Left renal pelvis (tissue), 4 donors: ENCODE results near the gene BMP7. TPM values are rescaled to one million over a fixed set of nuclear protein-coding genes. Genes with fewer than 3 reads are reported as not detected.

Experiments
- DNase-seq, 4 donors: peaks; one replicate each; pipeline ENCODE4 v3.0.0-alpha.2; 2013; ENCODE audit warnings: low read depth in 4 of 4, low spot score in 3 of 4
- polyA plus RNA-seq, 4 donors: library from polyadenylated mRNA; unstranded; fragments of 120-200 nt; gene quantifications; one replicate each; pipeline ENCODE4 v1.2.1, GENCODE V29; 2013; ENCODE audit not compliant: insufficient read length in 4 of 4

The BMP7 gene
- 10 to 100 TPM; 42.7 to 90.7 (median 72.7) TPM for polyA plus RNA-seq

GRCh38 chr20:57266291-57267157 is at the start of gene BMP7:
TSS of gene BMP7 (minus strand) at chr20:57266641. CDS start at chr20:57266122, 519 bp downstream.
- no peak for DNase-seq

DNA sequence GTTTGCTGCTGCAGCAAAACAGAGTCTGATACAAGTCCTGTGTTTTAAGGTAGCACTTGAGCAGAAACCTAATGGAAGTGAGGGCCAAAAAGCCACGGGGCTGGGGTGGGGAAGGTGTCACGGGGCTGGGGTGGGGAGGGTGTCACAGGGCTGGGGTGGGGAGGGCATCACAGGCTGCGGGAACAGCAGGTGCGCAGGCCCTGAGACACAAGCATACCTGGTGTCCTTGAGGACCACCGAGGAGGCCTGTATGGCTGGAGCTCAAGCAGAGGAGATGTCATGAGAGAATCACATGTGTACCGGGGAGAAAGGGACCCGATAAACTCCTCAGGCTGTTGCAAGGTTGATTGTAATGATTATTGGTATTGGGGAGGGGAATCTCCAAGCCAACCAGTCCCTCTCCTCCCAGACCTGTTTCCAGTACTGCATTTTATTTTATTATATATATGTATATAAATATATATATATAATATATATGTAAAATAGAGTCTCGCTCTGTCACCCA is 49.6 kb upstream of the BMP7 start:
- DNase-seq: no peak

DNA sequence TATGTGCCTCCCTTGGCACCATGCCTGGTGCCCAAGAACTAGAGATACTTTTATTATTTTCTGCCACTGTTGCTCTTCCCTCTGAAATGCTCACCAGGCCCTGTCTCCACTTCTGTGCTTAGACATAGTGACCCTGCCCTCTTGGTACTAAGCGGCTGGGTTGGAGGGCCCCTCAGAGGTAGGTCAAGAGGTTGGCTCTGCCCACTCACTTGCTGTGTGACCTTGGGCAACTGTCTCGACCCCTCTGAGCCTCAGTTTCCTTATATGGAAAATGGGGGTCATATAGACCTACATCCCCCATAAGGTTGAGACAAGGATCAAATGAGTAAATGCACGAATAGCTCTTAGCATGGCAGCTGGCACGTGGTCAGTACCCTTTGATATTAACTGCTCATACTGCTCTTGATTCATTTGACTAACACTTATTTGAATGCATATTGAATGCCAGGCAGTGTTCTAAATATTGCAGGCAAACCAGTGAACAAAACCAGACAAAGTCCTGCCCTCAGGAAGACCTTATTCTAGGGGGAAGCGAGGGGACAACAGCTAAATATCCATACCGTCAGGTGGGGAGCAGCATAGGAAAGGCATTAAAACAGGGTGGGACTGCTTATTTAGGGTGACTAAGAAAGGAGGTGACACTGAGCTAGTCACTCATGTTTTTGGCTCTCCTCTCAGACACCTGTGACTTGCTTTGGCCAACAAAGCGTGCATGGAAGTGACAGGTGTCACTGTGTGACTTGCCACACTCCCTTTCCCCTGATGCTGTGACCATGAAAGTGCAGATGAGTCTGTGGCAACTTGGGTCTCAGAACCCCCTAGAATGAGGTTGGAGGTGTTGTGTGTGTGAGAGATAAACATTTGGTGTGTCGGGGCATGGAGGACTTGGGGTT is 48.9 kb upstream of the BMP7 start:
- no peak for DNase-seq

GRCh38 chr20:57313951-57314350 is 47.5 kb upstream of the BMP7 start:
- no peak for DNase-seq

DNA sequence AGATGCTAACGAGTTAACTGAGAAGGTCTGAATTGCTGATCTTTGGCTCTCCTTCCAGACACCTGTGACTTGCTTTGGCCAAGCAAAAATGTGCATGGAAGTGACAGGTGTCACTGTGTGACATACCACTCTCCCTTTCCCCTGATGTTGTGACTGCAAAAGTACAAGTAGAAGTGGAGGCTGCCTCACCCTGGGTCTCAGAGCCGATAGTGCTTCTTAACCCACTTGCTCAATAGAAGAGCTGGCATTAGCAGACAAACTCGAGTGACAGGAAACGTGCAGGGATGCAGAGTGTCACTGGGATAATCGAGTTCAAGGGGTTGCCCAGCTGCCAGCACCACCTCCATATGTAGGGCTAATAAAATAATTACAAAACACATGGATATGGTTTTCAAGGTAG is 46.8 kb upstream of the BMP7 start:
- DNase-seq: no peak

- no peak for DNase-seq
These were observed 45.7 kb upstream of the BMP7 start for GRCh38 chr20:57312138-57312537.

GRCh38 chr20:57310821-57311514 is 44.5 kb upstream of the BMP7 start:
- no peak for DNase-seq

DNA sequence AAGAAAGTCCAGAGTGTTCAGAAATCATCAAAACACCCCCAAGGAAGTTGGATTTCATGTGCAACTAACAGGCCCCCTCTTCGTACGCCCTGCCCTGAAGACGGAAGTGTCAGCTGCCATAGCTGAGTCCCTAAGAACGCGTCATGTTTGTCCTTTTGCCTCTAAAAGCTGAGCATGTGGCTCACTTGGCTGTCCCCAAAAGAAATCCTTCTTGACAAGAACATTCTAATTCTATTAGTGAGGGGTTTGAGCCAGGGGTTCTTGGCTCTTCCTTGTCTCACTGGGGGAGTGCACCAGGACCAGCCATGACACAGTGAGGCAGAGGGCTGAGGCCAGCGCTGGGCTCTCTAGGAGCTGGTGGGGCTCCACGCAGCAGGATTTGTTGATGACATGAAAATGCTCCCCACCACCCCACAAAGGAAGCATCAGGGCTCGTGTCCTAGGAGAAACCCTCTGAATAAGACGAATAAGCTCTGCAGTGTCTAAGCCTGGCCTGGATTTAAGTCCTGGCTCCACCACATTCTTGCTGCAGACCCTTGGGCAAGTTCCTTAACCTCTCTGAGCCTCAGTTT is 43.2 kb upstream of the BMP7 start:
- no peak for DNase-seq

GRCh38 chr20:57308451-57309271 is 42.2 kb upstream of the BMP7 start:
- no peak for DNase-seq

GRCh38 chr20:57306747-57307146 is 40.3 kb upstream of the BMP7 start:
- no peak for DNase-seq

DNA sequence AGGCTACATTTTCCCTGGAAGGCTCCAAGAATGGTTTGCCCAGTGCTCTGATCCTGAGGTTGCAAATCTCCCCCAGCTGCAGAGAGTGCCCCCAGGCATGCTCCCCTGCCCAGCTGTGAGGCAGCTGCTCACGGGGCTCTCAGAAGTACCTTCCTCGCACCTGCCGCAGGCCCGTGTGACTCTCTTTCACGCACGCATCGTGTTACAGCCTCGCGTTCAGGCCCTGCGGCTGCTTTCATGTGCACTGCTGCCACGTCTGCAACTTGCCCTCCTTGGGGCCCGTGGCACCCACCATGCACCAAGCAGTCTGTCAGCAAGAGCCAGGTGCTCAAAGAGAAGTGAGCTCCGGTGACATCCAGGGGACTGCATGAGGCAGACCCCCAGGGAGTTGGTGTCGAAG is 34.6 kb upstream of the BMP7 start:
- no peak for DNase-seq

GRCh38 chr20:57298457-57298856 is 32.0 kb upstream of the BMP7 start:
- DNase-seq: no peak

DNA sequence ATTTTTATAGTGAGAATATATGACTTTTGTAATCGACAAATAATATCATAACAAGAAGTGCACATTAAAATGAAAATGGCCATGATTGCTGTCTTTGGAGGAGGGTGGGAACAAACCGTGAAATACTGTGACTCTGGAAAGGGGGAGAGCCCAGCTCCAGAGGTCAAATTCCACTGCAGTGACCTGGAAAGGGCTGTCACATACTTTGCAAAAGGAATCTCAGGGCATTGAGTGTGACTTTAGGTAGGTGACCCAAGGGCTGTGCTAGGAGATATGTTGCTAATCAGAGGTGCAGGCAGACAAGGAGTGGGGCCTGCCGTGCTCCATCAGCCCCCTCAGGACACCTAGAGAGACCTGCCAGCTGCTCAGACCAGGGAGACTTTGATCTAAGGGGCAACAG is 28.1 kb upstream of the BMP7 start:
- no peak for DNase-seq

GRCh38 chr20:57293995-57294394 is 27.6 kb upstream of the BMP7 start:
- no peak for DNase-seq

- DNase-seq: no peak
These were observed 26.2 kb upstream of the BMP7 start for GRCh38 chr20:57292611-57293010.

DNA sequence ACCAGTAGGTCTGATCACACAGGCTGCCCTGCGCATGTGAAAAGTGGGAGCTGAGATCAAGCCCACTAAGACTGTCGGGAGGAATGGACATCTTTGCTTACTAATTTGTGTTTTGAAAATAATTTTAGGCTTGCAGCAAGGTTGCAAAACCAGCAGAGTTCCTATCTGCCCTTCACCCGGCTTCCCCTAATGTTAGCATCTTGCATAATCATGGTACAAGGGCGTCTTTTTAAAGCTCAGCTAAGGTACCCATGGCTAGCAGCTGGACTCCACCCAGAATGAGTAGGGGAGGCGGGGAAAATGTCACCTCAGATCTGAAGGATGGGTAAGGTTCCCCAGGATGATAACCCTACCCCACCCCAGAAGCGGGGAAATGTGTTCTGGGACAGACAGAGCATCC is 25.3 kb upstream of the BMP7 start:
- DNase-seq: no peak

- no peak for DNase-seq
These were observed 24.6 kb upstream of the BMP7 start for GRCh38 chr20:57291003-57291402.

- no peak for DNase-seq
These were observed 23.7 kb upstream of the BMP7 start for GRCh38 chr20:57290178-57290484.

DNA sequence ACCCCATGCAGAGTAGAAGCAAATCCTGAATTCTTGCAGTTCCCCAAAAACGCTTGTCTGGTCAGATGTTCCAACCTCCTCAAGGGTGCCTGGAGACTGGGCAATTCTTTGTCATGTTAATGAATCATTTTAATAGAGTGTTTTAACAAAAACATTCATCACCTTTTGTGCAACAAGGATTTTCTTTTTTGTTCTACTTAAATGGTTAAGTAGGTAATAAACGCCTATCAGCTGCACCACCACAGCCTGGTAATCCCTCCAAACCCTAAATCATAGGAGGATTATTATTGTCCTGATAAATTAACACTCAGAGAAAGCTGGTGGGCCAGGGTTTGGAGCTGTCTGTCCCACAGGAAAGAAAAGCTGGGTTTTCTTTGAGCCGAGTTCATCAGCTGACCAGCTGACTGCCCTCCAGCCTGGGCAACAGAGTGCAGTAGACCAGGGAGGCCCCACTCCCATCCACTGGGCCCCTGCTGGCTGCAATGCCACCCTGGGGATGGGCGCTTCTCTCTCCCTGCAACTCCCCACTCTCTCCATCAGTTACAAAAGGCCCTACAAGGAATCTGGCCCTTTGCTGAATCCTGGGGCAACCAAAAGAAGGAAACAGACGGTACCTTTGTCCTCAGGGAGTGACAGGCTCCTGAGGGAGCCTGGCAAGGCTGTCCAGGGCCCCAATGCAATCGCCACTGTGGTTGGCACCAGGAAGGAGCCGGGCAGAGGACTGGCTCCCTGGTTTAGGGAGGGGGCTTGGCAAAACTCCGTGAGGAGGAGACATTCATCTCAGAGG is 23.1 kb upstream of the BMP7 start:
- DNase-seq: no peak
